GM12872 (cell line): ENCODE results near the gene HSD11B1L.

Source experiments
- TF ChIP-seq, protein P1 (sequence below): IDR thresholded peaks from 3 replicates; pipeline ENCODE4 v1.5.1; 2011; ENCODE audit warnings: low read depth, mild to moderate bottlenecking, low read length, moderate library complexity; ENCODE audit not compliant: insufficient read depth

Gene HSD11B1L

DNA sequence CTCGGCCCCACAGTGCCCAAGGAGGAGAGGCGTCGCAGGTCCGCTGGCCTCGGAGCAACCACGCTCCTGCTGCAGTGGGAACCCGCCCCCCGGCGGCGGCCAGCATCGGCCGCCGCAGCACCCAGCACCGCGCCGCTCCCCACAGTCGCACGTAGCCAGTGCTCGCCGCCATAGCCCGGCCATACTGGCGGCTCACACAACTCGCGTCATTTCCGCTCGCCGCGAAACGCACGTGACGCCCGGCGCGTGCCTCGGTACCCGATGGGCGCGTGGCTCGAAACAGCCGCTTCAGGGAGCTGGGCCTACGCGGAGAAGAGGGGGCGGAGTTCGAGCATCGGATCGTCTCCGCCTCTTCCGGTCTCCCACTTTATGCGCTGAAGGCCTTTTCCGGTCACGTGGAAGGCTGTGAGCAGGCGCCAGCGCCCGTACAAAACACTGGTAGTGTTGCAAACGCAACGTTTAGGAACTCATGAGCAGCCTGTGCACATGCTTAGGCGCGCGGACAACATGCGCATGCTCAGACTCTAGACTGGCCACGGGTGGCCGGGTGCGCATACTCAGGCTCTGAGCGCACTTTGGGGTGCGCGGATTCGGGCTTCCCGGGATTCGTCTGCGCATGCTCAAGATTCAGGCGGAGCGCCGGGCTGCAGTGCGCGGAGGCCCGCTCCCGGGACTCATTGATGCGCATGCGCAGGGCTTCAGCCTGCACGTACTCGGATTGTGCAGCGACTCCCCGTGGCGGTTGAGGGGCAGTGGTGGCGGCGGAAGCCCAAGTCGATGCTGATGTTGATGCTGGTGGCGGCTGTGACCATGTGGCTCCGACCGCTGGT, 39.3 kb downstream of the HSD11B1L start, which contains the start of the genes CATSPERD and LONP1:
Gene CATSPERD, plus strand, starts transcription at position 677 of the 830 bp plus-strand sequence. Its CDS starts 101 bp downstream, at position 778.
Gene LONP1, minus strand, starts transcription at position 186 of the 830 bp plus-strand sequence. Its CDS starts 14 bp downstream, at position 172.
- TF ChIP-seq, protein P1, sequence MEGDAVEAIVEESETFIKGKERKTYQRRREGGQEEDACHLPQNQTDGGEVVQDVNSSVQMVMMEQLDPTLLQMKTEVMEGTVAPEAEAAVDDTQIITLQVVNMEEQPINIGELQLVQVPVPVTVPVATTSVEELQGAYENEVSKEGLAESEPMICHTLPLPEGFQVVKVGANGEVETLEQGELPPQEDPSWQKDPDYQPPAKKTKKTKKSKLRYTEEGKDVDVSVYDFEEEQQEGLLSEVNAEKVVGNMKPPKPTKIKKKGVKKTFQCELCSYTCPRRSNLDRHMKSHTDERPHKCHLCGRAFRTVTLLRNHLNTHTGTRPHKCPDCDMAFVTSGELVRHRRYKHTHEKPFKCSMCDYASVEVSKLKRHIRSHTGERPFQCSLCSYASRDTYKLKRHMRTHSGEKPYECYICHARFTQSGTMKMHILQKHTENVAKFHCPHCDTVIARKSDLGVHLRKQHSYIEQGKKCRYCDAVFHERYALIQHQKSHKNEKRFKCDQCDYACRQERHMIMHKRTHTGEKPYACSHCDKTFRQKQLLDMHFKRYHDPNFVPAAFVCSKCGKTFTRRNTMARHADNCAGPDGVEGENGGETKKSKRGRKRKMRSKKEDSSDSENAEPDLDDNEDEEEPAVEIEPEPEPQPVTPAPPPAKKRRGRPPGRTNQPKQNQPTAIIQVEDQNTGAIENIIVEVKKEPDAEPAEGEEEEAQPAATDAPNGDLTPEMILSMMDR = peak; percentile 97

- TF ChIP-seq, protein P1 = no peak
These were observed 46.7 kb downstream of the HSD11B1L start for GRCh38 chr19:5727453-5728050.
